ACHN (cell line): Measurements from ENCODE around the gene MOCS1.

Source experiments
- DNase-seq: peaks from one replicate; pipeline ENCODE4 v3.0.0-alpha.2; 2015
- in situ Hi-C: cut with HindIII; loops from 2 replicates; pipeline ENCODE4 v1.10.0; 2017; ENCODE audit warnings: low sequenced_read_pairs, low pct_ligation_motif_present, low pct_unique_long_range_greater_than_20kb

MOCS1 gene

DNA sequence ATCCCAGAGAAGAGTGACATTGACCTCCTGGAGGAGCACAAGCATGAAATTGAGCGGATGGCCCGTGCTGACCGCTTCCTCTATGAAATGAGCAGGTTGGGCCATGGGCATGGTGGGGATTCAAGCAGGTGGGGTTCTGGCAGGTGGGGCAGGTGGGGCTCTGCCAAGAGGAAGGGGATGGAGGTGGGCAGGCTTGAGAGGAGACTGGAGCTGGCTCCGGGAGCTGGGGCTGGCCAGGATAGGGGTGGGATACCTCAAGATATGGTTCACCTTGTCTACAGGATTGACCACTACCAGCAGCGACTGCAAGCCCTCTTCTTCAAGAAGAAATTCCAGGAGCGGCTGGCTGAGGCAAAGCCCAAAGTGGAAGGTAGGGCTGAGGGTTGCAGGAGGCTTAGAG lies 42.9 kb downstream of the MOCS1 start:
- no peak for DNase-seq
- in situ Hi-C loops, result no loop called here

- in situ Hi-C loops, result no loop called here
- no peak for DNase-seq
Measured at GRCh38 chr6:39889229-39889628, 45.0 kb downstream of the MOCS1 start.

DNA sequence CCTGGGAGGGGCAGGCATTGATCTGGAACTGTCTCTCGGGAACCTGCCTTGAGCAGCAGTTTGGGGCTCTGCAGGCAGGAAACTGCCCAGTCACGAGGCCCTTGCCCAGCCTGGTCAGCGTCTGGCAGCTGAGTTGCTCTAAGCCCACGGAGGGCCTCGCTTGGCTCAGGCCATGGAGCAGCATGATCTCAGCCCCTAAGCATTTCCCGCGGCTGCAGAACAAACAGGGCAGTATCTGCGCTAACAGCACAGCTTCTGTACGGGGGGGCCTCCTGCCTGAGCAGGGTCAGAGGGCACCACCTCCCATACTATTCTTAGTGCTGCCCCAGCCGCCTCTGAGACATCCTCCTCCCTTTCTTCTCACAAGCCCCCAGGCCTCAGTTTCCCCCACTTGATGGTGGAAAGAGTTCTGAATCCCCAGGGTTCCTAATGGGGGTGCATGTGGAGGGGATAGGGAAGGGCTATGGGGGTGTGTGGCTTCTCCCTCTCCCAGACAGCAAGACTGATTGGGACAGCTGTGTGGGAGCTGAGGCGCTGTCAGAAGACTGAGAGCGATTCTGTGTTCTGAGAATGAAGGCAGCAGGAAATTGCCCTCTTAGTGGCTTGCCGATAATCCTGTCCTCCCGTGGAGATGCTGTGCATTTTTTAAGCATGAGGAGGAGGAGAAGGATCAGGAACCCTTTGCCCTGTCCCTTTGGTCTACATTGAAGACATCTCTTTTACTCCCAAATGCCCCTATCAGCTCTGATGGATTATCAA lies 46.4 kb downstream of the MOCS1 start:
- DNase-seq, result peak; percentile 76
- in situ Hi-C loops, result no loop called here

DNA sequence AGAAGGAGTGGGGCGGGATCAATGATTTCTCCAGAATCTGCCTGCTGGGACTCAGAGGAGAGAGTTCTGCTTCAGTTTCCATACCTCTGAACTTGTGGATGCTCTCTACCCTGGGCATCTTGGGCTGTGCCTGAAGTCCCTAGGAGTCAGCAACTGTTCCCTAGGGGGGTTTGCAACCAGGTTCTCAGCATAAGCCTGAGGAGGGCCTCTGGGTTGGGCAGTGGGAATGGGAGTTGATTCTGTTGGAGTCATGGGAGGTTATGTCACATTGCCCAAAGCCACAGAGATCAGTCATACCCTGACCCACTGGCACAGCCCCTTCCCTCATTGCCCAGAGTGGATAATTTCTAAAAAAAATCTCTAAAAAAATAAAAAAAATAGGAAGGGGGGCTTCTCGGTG lies 47.4 kb downstream of the MOCS1 start:
- in situ Hi-C loops, result no loop called here
- no peak for DNase-seq

DNA sequence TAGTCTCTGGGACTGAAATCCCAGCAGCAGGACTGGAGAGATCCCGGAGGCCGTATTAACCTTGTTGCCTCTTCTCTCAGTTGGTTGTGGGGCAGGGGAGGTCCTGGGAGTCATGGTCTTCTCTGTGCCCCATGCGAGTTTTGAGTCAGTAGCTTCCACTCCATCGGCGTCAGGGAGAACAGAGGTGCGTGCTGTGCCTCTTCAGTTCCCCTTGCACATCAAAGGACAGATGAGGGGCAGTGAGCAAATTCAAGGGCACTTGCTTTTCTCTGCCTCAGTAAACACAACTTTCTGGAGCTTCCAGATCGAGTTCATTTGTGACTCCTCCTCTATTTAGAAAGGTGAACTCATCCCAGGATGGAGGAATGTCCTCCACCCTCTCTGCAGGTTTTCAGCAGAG lies 48.6 kb downstream of the MOCS1 start:
- no peak for DNase-seq
- in situ Hi-C loops, result no loop called here

GRCh38 chr6:39884696-39885095 lies 49.6 kb downstream of the MOCS1 start:
- DNase-seq, result no peak
- in situ Hi-C loops, result no loop called here

- in situ Hi-C loops, result no loop called here
- no peak for DNase-seq
Measured at GRCh38 chr6:39882531-39882899, 51.7 kb downstream of the MOCS1 start.

GRCh38 chr6:39881851-39882530 lies 52.3 kb downstream of the MOCS1 start:
- in situ Hi-C loops, result no loop called here
- no peak for DNase-seq

DNA sequence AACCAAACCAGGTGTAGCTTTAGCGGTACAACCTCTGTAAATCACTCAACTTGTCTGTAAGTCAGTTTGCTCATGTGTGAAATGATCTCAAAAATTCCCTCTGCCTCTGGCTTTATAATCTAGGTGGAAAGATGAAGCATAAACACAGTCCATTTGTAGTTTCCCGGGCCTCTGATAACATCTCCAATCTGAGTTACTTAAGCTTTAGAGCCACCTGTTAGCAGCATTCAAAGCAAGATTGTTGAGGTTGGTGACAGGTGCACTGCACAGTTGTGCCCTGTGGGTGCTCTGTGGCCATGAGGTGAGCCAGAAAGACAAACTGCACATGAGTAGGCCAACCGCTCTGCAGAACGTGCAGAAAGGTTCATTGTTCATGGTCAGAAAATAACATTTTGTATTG lies 53.7 kb downstream of the MOCS1 start:
- DNase-seq, result no peak
- in situ Hi-C loops, result no loop called here

- in situ Hi-C loops, result no loop called here
- no peak for DNase-seq
Measured at GRCh38 chr6:39879535-39879934, 54.7 kb downstream of the MOCS1 start.

DNA sequence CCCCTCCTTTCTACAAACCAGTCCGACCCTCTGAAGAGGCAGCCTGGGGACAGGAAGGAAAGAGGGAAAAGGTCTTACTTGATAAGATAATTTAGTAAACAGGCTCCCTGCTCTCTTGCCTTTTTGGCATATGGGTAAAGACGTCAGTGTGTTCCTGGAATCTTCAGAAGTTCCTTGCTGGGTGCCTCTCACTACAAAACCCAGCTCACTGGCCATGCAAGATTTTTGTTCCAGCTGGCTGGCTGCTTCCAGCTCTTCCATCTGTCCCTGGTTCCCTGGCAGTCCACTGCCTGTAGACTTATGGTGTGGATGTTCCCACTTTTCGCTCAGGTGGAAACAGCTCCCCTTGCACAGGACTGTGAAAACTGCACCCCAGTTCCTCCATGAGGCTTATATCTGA lies 57.4 kb downstream of the MOCS1 start:
- in situ Hi-C loops, result no loop called here
- no peak for DNase-seq

- in situ Hi-C loops, result no loop called here
Measured at GRCh38 chr6:39876111-39876510, 58.2 kb downstream of the MOCS1 start.

DNA sequence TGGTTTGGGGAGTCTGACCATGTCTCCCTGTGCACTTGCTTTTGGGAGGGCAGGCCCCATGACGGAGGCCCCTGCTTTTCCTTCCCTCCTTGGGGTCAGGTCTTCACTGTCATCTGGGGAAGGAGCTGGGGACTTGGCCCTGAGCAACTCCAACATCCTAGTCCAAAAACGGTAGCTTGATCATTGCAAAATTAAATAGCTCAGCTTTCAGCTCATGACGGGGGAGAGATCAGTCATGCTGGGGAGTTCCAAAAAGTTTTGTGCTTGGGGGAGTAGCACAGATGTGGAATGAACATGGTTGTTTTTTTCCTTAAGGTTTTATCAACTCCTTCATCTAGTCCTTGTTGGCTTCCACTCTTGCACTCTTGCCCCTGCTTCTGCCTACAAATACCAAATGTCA lies 60.8 kb downstream of the MOCS1 start:
- in situ Hi-C loops, result no loop called here
- no peak for DNase-seq

More at GRCh38 chr6:39876111-39876510, 58.2 kb downstream of the MOCS1 start:
- DNase-seq, result no peak

DNA sequence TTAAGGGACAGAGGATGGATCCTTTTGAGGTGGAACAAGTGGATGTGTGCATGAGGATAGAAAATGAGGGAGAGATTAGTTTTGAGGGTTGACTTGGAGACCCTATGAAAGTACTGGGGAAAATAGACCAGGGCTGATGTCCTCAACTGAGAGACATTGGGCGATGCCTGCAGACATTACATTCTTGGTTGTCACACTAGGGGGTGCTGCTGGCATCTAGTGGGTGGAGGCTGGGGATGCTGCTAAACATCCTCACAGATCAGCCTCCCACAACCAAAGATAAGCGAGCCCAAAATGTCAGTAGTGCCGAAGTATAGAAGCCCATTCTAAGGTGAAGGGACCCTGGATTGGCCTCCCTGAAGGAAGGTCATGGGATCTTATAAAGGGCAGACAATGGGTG lies 63.3 kb downstream of the MOCS1 start:
- in situ Hi-C loops, result no loop called here
- DNase-seq, result no peak

DNA sequence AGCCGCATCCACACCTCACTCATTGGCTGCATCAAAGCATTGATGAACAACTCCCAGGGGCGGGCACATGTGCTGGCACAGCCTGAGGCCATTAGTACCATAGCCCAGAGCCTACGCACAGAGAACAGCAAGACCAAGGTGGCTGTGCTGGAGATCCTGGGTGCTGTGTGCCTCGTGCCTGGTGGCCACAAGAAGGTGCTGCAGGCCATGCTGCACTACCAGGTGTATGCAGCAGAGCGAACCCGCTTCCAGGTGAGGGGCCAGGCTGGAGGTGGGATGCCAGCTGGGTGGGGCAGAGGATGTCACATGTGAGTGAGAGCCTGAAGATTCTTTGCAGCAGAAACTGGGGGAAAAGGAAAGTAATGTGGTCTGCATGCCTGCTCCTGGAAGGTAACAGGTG lies 66.7 kb downstream of the MOCS1 start:
- no peak for DNase-seq
- in situ Hi-C loops, result no loop called here

- in situ Hi-C loops, result no loop called here
- DNase-seq, result peak; percentile 67
Measured at GRCh38 chr6:39865011-39865888, 69.0 kb downstream of the MOCS1 start.

DNA sequence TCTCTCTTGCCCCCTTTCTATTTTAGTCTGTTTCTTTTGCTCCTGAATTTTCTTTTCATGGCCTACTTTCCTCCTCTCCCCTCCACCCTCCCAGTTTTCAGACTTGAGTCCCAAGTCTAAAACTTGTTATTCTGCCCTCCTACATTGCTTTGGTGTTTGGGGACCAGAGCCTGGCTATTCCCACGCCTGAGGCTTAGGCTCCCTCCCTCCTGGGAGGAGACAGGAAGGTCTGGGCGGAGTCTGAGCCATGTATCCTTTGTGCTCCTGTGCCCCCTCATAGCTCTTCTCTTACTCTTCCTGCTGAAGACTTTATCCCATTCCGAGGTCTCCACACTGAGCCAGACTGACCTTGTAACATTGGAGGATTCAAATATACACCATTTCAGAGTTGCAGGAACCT lies 72.6 kb downstream of the MOCS1 start:
- in situ Hi-C loops, result no loop called here
- DNase-seq, result no peak

GRCh38 chr6:39859025-39859424 lies 75.2 kb downstream of the MOCS1 start:
- in situ Hi-C loops, result no loop called here
- DNase-seq, result no peak

GRCh38 chr6:39855356-39855995 lies 78.8 kb downstream of the MOCS1 start:
- DNase-seq, result no peak
- in situ Hi-C loops, result no loop called here
